Astrocyte of the spinal cord (primary cell): Measurements from ENCODE around the gene RERE.

Source experiments
- DNase-seq: peaks from one replicate; pipeline ENCODE4 v3.0.0; 2011; ENCODE audit warnings: low read depth, low spot score
- H3K4me3 ChIP-seq: 2 replicates; pipeline ENCODE4 v1.5.1; 2011; ENCODE audit warnings: low read depth, mild to moderate bottlenecking, low read length, moderate library complexity
- in situ Hi-C: cut with HindIII; loops from 2 replicates; pipeline ENCODE4 v1.10.0; 2017; ENCODE audit warnings: low sequenced_read_pairs
- TF ChIP-seq, protein P1 (sequence below): IDR thresholded peaks from 2 replicates; pipeline ENCODE4 v1.5.1; 2012; ENCODE audit warnings: low read depth, mild to moderate bottlenecking, low read length, inconsistent platforms

Gene RERE

DNA sequence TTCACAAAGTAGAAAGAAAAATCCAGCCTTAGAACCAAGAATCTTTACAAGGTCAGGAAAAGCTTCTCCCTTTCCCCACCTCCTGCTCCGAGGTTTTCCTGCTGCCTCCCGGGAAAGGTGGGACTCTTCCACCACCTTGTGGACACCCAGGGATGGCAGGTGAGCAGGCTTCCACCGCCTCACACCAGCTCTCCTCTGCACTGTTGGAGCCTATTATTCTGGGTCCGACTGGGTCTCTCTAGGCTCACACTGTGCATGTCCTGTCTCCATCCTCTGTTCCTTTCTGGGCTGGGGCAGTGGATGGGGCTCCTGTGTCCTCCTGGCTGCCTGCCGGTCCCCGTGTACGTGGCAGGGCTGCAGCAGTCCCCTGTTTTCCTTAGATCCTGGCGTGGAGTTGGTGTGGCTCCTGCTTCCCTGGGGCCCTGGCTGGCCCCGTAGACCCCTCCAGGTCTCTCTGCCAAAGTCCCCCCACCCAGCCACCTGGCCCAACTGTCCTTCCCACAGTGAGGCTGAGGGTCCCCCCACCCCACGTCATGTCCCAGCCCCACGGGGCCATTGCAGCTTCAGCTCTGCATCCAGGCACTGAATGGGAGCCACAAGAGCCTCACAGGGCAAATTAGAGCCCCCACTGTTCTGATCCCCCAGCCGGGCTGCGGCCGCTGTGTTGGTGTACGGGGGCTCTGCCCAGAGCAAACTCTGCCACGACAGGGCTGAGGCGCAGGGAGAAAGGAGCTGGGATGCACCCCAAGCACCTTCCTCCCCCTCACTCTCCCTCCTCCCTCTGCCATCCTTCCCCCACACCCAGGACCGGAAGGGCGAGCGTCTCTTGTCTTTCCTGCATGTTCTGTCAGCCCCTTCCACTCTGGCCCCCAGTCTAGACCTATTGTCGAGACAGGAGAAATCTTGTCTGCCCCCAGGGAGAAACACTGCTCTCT lies 502.8 kb downstream of the RERE start:
- in situ Hi-C loops = loop anchor here (25.0 kb wide), 1 partner anchor 302 kb away; no protein-coding TSS in a partner anchor
- no peak overlapping the region for H3K4me3 ChIP-seq
- TF ChIP-seq, protein P1, sequence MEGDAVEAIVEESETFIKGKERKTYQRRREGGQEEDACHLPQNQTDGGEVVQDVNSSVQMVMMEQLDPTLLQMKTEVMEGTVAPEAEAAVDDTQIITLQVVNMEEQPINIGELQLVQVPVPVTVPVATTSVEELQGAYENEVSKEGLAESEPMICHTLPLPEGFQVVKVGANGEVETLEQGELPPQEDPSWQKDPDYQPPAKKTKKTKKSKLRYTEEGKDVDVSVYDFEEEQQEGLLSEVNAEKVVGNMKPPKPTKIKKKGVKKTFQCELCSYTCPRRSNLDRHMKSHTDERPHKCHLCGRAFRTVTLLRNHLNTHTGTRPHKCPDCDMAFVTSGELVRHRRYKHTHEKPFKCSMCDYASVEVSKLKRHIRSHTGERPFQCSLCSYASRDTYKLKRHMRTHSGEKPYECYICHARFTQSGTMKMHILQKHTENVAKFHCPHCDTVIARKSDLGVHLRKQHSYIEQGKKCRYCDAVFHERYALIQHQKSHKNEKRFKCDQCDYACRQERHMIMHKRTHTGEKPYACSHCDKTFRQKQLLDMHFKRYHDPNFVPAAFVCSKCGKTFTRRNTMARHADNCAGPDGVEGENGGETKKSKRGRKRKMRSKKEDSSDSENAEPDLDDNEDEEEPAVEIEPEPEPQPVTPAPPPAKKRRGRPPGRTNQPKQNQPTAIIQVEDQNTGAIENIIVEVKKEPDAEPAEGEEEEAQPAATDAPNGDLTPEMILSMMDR = peak; percentile 94
- peak; percentile 79 for DNase-seq

DNA sequence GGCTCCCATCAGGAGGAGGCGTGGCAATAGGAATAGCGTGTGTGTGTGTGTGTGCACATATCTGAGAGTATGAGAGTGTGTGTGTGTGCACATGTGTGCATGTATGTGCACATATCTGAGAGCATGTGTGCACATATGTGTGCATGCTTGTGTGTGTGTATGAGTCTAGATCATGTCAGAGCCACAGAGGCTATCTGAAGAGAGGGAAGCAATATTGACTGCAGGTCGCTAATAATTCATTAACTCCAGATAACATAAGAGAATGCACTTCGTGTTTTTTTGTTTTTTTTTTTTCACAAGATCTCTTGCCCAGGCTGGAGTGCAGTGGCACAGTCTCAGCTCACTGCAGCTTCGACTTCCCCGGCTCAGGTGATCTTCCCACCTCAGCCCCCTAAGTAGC lies 504.2 kb downstream of the RERE start:
- no peak for DNase-seq
- TF ChIP-seq, protein P1 = no peak
- no peak overlapping the region for H3K4me3 ChIP-seq
- in situ Hi-C loops = loop anchor here (25.0 kb wide), 1 partner anchor 301 kb away; no protein-coding TSS in a partner anchor

DNA sequence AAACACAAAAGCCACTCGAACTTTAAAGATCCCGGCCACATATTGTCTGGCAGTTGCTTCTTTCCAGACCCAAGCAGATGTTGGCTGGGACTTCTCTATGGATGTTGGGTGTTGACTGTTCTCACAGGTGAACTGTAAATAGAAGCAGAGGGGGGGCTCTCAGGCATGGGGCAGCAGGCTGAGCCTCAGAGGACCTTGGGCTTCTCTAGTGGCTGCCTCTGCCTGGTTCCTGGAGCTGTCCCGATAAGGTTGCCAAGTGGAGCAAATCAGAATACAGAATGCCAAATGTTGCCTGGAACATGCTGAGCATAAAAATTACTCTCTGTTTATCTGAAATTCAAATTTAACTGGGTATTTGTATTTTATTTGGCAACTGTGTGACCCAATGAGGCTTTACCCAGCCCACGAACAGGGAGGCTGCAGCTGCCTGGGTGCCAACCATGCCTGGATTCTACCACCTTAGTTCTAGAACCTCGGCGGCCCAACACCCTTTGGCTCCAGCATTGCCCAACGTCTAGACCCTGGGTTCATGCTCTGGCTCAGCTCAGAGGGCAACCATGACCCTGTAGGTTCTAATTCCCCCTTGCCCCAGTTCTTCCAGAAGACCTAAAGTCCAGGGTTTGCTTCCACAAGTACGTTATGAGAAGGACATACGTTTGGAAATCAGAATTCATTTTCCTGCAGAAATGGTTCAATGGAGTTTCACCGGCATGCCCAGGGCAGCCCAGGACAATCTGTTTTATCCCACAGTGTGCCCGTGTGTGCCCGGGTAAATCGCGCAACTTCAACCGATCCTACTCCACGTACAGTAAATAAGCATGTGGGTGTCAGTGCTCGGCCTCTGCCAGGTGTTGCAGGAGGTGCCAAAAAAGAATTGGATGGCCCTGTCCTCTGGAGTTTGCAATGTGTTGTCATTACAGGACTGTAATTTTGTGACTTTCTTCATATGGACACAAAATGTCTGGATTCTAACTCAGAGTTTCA lies 504.9 kb downstream of the RERE start:
- no peak overlapping the region for H3K4me3 ChIP-seq
- DNase-seq = no peak
- in situ Hi-C loops = loop anchor here (25.0 kb wide), 1 partner anchor 300 kb away; no protein-coding TSS in a partner anchor
- TF ChIP-seq, protein P1 = no peak

DNA sequence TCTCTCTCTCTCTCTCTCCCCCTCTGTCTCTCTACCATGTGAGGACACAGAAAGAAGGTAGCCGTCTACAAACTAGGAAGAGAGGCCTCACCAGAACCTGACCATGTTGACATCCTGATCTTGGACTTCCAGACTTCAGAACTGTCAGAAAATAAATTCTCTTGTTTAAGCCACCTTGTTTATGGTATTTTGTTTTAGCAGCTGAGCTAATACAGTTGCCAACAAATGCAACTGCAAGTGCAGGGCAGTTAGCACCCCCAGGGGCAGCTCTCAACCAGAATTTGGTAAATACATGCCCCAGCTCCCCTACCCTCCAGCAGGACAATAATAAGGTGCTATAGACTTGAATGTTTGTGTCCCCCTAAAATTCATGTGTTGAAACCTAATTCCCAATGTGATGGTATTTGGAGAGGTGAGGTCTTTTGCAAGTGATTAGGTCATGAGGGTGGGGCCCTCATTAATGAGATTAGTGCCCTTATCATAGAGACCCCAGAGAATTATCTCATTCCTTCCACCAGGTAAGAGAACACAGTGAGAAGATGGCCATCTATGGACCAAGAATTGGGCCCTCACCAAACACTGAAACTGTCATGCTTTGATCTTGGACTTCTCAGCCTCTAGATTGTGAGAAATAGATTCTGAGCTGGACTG lies 506.2 kb downstream of the RERE start:
- TF ChIP-seq, protein P1 = no peak
- no peak for DNase-seq
- no peak overlapping the region for H3K4me3 ChIP-seq
- in situ Hi-C loops = loop anchor here (25.0 kb wide), 1 partner anchor 299 kb away; no protein-coding TSS in a partner anchor

DNA sequence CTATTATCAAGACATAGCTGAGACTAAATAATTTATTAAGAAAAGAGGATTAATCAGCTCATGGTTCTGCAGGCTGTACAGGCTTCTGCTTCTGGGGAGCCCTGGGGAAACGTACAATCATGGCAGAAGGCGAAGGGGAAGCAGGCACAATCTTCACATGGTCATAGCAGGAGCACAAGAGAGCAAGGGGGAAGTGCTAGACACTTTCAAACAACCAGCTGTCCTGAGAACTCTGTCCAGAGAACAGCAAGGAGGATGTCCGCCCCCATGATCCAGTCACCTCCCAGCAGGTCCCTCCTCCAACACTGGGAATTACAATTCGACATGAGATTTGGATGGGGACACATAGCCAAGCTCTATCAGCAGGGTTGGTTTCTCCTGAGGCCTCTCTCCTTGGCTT lies 509.8 kb downstream of the RERE start:
- TF ChIP-seq, protein P1 = no peak
- no peak for DNase-seq
- in situ Hi-C loops = loop anchor here (25.0 kb wide), 1 partner anchor 295 kb away; no protein-coding TSS in a partner anchor
- no peak overlapping the region for H3K4me3 ChIP-seq
